Adrenal gland (tissue), 19 donors: ENCODE data around the gene TCAF2. TPM values are rescaled to one million over a fixed set of nuclear protein-coding genes. Genes with fewer than 3 reads are reported as not detected.
"Not testable (repeated sequence)": the region's sequence is repeated elsewhere in the genome, so short reads cannot be mapped to it uniquely, and the experiment has no call there.

Source experiments
- DNase-seq, 7 donors: peaks; one replicate each; pipeline ENCODE4 v3.0.0-alpha.2; 2019 to 2020
- H3K27ac ChIP-seq, 5 donors: fragments of 200-600 bp; sonication (generic) in 4 of 5; 1 replicate in 3 of 5; 2 replicates in 2 of 5; pipeline versions ENCODE4 v1.5.1 to v1.8.0; 2016 to 2020; ENCODE audit warnings: mild to moderate bottlenecking in 1 of 5
- H3K27me3 ChIP-seq: fragments of 200-600 bp; 2 replicates; pipeline ENCODE4 v1.8.0; 2021
- H3K36me3 ChIP-seq, 2 donors: fragments of 200-600 bp; replicated peaks in 1 of 2; 1 replicate in 1 of 2; 2 replicates in 1 of 2; pipeline versions ENCODE4 v1.5.1 to v1.8.0; 2018 to 2022
- H3K4me1 ChIP-seq, 2 donors: fragments of 200-600 bp; replicated peaks in 1 of 2; 1 replicate in 1 of 2; 2 replicates in 1 of 2; pipeline versions ENCODE4 v1.5.1 to v1.8.0; 2018 to 2021
- H3K4me3 ChIP-seq, 4 donors: fragments of 200-600 bp; sonication (generic) in 3 of 4; one replicate each; pipeline ENCODE4 v1.5.1; 2016 to 2018
- H3K9me3 ChIP-seq, 3 donors: fragments of 200-600 bp; sonication (generic) in 1 of 3; replicated peaks in 1 of 3; 1 replicate in 2 of 3; 2 replicates in 1 of 3; pipeline versions ENCODE4 v1.5.1 to v1.8.0; 2016 to 2021
- WGBS, 4 donors: extraction: QIAGEN DNeasy Blood & Tissue Kit in 2 of 4; methylation state at CpG; one replicate each; pipeline versions ENCODE4 v1.1.5 to v1.1.7; 2013 to 2017; 5-methylcytosine and 5-hydroxymethylcytosine counted together
- intact Hi-C, 2 donors: fragments of 100-400 bp; cut with DNase I; formaldehyde crosslinking; loops; one replicate each; pipeline versions ENCODE4 v1.14.1 to v1.15.0; 2022 to 2023
- long read RNA-seq, 10 donors: library from polyadenylated mRNA in 3 of 10; unstranded in 2 of 10; stranded (forward) in 1 of 10; transcript quantifications; one replicate each; pipeline ENCODE4 v2.0.0 and lab custom pipeline, GENCODE V29; 2021 to 2026
- polyA plus RNA-seq, 3 donors: library from polyadenylated mRNA; stranded (reverse); fragments of 200-250 nt in 2 of 3; fragments of 350-450 nt in 1 of 3; fragmentation: Illumina TruSeq in 1 of 3; extraction: RNeasy Lipid Tissue Mini Kit (QIAGEN cat#74804) in 1 of 3; gene quantifications; one replicate each; pipeline ENCODE4 v1.2.3, GENCODE V29; 2013 to 2014
- total RNA-seq, 9 donors: library from RNA; depleted of rRNA in 4 of 9; stranded (reverse); fragments of >200 nt in 4 of 9; fragments of 120-200 nt in 1 of 9; fragmentation: NEBNext Ultra II Directional in 1 of 9; extraction: Animal tissue kit (Norgen Biotek cat#: 25700) in 1 of 9; gene quantifications; one replicate each; pipeline versions ENCODE4 v1.1.0 to v1.2.4, GENCODE V29; 2013 to 2023
- donor health status: healthy with polysubstance abuse.
- donor health status: Bipolar disorder and iron deficiency.
- donor health status: DM: yes; HTN: yes; CAD: no.
- donor health status: DM: no; HTN: no; CAD: no.
- donor health status: DM: no; HTN: no; CAD: no.
- donor health status: DM: yes; HTN: yes; CAD: no.

TCAF2 gene
- total RNA-seq (1 to 10 TPM; 1.2 to 8.9 (median 2.7) TPM), polyA plus RNA-seq (1 to 10 TPM; 1.1 to 2.3 (median 1.8) TPM)
- long read RNA-seq, donor 1 = 0 reads
- long read RNA-seq, donor 2, partial matches to known transcripts = 86 of 124 reads
- long read RNA-seq, donor 2, other reads (novel, unspliced or antisense) = 38 of 124 reads
- long read RNA-seq, donor 3, partial matches to known transcripts = 29 of 55 reads
- long read RNA-seq, donor 3, other reads (novel, unspliced or antisense) = 26 of 55 reads
- long read RNA-seq, donor 4, partial matches to known transcripts = 0 of 1 reads
- long read RNA-seq, donor 4, other reads (novel, unspliced or antisense) = 1 of 1 reads
- long read RNA-seq, donor 5, partial matches to known transcripts = 0 of 11 reads
- long read RNA-seq, donor 5, other reads (novel, unspliced or antisense) = 10 of 11 reads
- long read RNA-seq, donor 6 = 0 reads
- long read RNA-seq, donor 7 = 0 reads
- long read RNA-seq, donor 8 = 0 reads
- long read RNA-seq, donor 9, partial matches to known transcripts = 40 of 46 reads
- long read RNA-seq, donor 9, other reads (novel, unspliced or antisense) = 6 of 46 reads
- long read RNA-seq, donor 10 = 0 reads

- H3K27ac ChIP-seq, H3K4me1 ChIP-seq, H3K4me3 ChIP-seq, H3K36me3 ChIP-seq, H3K27me3 ChIP-seq, H3K9me3 ChIP-seq, intact Hi-C loops: not testable (repeated sequence)
- DNase-seq = peak in 5 of 7 donors; percentile 69 to 90 (median 83)
- WGBS, 4 donors = 0% methylated on average over 12 of the region's 38 CpGs; no CpG with 5 or more reads in 3 of the 4 donors
Observed at GRCh38 chr7:143620646-143621045, at the start of gene TCAF2. TSS of gene TCAF2 (plus strand) at chr7:143620974.

- intact Hi-C loops, H3K27me3 ChIP-seq, H3K9me3 ChIP-seq, H3K4me3 ChIP-seq, H3K27ac ChIP-seq, H3K36me3 ChIP-seq, H3K4me1 ChIP-seq, DNase-seq: not testable (repeated sequence)
- 76 to 94% methylated on average over 3 to 8 of the region's 20 CpGs; no CpG with 5 or more reads in 2 of the 4 donors for WGBS, 4 donors
Observed at GRCh38 chr7:143571501-143571900, 49.3 kb upstream of the TCAF2 start, which contains the start of gene CTAGE15. TSS of gene CTAGE15 (plus strand) at chr7:143571801. CDS start at chr7:143571818, 17 bp downstream.

- intact Hi-C loops, H3K27me3 ChIP-seq, H3K27ac ChIP-seq, DNase-seq, H3K4me3 ChIP-seq, H3K9me3 ChIP-seq, H3K36me3 ChIP-seq, H3K4me1 ChIP-seq: not testable (repeated sequence)
- 60 to 82% (median 80%) methylated on average over 2 to 3 of the region's 3 CpGs; no CpG with 5 or more reads in 1 of the 4 donors for whole genome bisulfite sequencing, 4 donors
Observed at GRCh38 chr7:143588183-143588582, 32.6 kb upstream of the TCAF2 start.

GRCh38 chr7:143589897-143590296, 30.9 kb upstream of the TCAF2 start:
- H3K36me3 ChIP-seq, H3K27ac ChIP-seq, H3K4me3 ChIP-seq, H3K9me3 ChIP-seq, H3K27me3 ChIP-seq, H3K4me1 ChIP-seq, intact Hi-C loops, DNase-seq: not testable (repeated sequence)

GRCh38 chr7:143598086-143598485, 22.7 kb upstream of the TCAF2 start:
- H3K36me3 ChIP-seq = not testable (repeated sequence)
- 92 to 100% (median 94%) methylated on average over 4 to 8 of the region's 11 CpGs; no CpG with 5 or more reads in 1 of the 4 donors for WGBS, 4 donors
- peak in 2 of 7 donors; percentile 3 to 38 for DNase-seq

GRCh38 chr7:143603549-143603948, 17.2 kb upstream of the TCAF2 start:
- H3K4me3 ChIP-seq, H3K9me3 ChIP-seq, H3K4me1 ChIP-seq, intact Hi-C loops, H3K27me3 ChIP-seq, DNase-seq, H3K27ac ChIP-seq, H3K36me3 ChIP-seq: not testable (repeated sequence)
- WGBS, 4 donors = no CpG with 5 or more reads among the region's 2 CpGs

More at GRCh38 chr7:143598086-143598485, 22.7 kb upstream of the TCAF2 start:
- H3K27me3 ChIP-seq, H3K27ac ChIP-seq, H3K4me3 ChIP-seq, H3K4me1 ChIP-seq, H3K9me3 ChIP-seq, intact Hi-C loops: not testable (repeated sequence)

GRCh38 chr7:143606088-143606487, 14.7 kb upstream of the TCAF2 start:
- H3K9me3 ChIP-seq, intact Hi-C loops, H3K36me3 ChIP-seq, H3K4me1 ChIP-seq, H3K27ac ChIP-seq, H3K27me3 ChIP-seq, DNase-seq, H3K4me3 ChIP-seq: not testable (repeated sequence)
- no CpG with 5 or more reads among the region's 1 CpG for WGBS, 4 donors

- H3K27me3 ChIP-seq, H3K36me3 ChIP-seq, intact Hi-C loops, H3K27ac ChIP-seq, H3K4me3 ChIP-seq, H3K4me1 ChIP-seq, H3K9me3 ChIP-seq, DNase-seq: not testable (repeated sequence)
- 89 to 97% (median 96%) methylated on average over 3 to 4 of the region's 6 CpGs for WGBS, 4 donors
Observed at GRCh38 chr7:143615545-143615944, 5.2 kb upstream of the TCAF2 start.

- intact Hi-C loops, H3K27ac ChIP-seq, H3K4me3 ChIP-seq, H3K4me1 ChIP-seq, H3K36me3 ChIP-seq, H3K27me3 ChIP-seq, DNase-seq, H3K9me3 ChIP-seq: not testable (repeated sequence)
- WGBS, 4 donors = no CpG with 5 or more reads among the region's 1 CpG
Observed at GRCh38 chr7:143617204-143617603, 3.6 kb upstream of the TCAF2 start.
